GM11168 (cell line): Measurements from ENCODE around the gene AGPAT3.

Experiments used
- in situ Hi-C: fragments of 300-500 bp; cut with MboI; formaldehyde crosslinking; loops from one replicate; pipeline ENCODE4 v1.12.0; 2022; ENCODE audit warnings: low sequenced_read_pairs; ENCODE audit not compliant: unreplicated experiment

The AGPAT3 gene

DNA sequence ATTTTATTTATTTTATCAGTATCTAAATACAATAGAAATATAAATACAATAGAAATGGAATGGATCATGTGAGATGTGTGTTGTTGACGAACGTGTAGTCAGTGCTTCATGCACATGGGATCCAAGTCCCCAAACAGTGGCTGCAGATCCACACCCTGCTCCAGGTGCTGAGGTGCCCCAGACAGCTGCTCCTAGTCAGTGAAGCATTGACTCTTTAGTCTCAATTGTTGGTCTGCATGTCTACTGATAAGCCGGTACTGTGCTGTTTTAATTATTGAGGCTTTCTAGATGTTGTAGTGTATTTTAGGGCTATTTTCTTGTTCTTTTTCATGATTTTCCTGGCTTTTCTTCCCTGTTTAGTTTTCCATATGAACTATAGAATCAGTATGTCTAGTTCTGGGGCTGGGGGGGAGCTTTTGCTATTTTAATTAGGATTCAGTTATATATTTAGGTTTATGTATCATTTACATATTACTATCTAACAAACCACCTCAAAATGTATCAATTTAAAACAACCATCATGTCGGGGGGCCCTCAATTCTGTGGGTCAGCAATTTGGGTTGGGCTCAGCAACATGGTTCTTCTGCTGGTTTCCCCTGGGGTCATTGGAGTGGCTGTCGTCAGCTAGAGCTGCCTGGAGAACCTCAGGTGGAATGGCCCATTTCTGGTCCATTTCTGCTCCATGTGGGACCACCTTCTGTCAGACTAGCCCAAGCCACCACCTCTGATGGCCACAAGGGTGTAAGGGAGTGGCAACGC, 83.9 kb downstream of the AGPAT3 start:
- in situ Hi-C loops, result no loop called here

DNA sequence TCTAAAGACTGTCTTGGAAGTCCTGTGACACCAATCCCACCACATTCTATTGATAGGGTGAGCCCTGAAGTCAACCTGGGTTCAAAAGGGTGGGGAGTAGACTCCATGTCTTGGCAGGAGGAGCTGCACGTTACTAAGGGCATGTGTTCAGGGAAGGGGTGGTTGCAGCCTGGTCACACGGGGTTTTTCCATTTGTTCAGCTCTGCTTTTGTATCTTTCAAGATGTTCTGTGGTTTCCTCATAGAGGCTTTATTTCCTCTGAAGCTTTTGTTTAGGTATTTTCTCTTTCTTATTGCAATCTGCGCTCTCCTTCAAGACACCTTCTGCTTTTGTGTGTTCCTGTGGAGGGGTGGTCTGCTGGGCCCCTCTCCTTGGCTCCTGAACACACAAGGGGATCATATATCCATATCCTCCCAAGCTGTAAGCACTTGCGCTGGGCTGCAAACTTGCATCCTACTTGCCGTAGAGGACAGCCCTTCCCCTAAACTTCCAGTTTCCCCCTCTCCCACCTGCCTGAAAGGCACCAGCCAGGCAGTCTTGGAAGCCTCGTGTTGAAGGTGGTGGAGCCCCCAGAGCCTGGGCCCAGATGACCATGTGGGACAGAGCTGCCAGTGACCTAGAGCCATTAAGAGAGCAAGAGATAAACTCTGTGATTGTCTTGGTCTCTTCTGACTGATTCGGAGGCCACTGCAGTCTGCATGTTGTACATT, 84.6 kb downstream of the AGPAT3 start:
- in situ Hi-C loops, result no loop called here

DNA sequence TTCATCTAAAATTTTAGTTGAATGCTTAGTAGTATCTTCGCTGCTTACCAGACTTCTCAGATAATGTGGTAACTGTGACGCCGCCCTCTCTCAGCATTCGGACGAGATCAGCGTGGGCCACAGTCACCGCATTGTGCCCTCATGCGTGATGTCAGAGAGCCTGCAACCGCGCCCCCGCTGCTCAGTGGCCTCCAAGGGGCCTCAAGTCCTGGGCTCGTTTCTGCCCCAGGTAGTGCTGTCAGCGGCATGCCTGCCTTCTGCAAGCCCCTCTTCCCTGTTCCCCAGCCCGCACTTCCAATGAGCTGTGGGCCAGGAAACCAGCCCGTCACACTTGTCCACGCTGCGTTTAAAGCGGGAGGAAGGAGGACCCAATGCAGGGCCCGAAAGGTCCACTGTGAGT, 85.5 kb downstream of the AGPAT3 start:
- in situ Hi-C loops, result no loop called here

DNA sequence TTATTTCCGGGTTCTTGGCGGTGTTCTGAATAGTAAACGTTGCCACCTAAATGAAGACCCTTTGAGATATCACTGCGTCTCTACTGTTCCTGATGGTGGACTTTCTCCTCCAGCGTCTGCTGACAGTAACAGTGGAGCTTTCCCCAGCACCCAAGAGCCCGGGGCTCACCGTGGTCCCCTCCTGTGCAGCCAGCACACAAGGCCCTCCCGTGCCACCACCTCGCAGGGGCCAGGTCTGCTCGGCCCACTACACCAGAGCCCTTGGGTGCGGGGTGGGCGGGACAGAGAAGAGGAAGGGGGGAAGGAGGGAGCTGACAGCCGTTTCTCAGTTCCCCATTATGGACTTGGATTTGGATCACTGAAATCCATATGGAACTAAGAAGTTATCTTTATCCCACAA, 85.9 kb downstream of the AGPAT3 start:
- in situ Hi-C loops, result no loop called here

DNA sequence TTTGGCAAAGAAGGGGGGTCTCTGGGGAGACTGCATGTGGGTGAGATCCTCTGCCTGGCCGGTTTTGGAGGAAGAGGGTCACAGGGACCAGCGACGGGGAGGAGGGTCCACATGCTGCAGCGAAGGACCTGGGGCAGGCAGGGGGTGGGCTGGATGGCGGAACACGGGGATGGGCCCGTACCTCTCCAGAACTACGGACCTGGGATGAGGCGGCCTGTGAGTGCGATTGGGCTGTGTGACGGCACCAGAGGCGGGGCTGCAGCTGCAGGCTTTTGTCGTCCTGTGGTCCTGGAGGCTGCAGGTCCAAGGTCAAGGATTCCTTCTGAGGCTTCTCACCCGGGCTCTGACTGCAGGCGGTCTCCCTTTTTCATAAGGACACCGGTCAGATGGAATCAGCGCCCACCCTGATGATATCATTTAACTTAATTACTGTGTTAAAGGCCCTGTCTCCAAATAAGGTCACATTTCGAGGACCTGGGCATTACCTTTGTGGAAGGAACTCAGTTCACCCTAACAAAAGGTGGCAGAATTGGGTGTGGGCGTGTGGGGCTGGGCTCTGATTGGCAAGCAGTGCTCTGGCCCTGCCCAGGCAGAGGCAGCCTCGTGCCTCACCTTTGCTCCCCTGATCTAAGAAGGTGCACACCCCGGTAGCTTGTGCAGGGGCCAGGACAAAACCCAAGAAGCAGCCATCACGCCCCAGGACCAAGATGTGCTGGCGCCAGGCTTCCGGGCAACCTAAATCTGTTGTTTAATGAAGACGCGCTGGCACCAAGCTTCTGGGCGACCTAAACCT, 87.1 kb downstream of the AGPAT3 start:
- in situ Hi-C loops, result no loop called here

DNA sequence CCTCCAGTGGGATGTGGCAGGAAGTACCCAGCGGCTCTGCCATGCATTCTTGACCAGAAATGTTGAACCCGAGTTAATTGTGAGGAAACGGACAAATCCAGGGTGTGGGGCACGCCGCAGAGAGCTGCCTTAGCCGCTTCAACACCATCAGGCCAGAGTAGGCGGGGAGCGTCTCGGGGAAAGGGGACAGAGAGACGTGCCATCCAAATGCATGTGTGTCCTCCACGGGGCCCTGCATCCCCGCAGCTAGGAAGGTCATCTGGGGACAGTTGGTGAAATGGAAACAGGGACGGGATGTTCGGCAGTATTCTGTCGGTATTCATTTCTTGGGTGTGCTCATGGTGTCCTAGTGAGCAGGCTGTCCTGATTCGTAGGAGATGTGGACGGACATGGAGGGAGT, 88.0 kb downstream of the AGPAT3 start:
- in situ Hi-C loops, result no loop called here

DNA sequence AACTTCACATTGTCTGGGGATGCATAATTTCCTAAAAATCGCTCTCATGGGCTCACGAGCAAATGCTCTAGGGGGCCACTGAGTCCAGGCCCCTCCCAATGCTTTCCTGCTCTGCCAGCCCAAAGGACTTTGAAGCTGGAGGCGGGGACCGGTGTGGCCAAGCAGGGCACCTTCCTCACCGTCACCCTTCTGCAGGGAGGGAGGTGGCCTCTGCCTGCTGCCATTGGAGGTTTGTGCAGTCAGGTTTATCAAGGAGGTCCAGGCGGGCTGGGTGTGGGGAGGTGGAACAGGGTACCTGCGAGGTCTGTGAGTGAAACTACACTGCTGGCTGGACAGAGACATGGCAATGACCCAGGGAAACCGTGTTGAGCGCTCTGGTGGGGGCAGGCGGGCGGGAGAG, 89.0 kb downstream of the AGPAT3 start:
- in situ Hi-C loops, result no loop called here

DNA sequence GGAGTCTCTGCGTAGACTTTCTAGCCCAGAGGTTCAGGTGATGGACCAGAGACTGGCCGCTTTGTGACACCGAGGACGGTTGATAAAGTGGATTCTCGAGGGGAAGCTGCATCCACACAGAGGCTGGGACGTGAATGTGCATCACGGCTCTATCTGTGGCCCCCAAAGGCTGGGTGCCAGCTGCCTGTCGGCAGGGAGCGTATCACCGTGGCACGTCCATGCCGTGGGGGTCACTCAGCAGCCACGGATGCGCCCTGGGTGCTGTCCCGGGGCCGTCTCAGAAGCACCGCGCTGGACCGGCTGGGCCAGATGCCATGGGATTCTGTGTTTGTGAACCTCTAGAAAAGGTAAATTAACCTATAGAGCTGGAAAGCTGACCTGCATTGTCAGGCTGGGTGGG, 89.9 kb downstream of the AGPAT3 start:
- in situ Hi-C loops, result no loop called here

DNA sequence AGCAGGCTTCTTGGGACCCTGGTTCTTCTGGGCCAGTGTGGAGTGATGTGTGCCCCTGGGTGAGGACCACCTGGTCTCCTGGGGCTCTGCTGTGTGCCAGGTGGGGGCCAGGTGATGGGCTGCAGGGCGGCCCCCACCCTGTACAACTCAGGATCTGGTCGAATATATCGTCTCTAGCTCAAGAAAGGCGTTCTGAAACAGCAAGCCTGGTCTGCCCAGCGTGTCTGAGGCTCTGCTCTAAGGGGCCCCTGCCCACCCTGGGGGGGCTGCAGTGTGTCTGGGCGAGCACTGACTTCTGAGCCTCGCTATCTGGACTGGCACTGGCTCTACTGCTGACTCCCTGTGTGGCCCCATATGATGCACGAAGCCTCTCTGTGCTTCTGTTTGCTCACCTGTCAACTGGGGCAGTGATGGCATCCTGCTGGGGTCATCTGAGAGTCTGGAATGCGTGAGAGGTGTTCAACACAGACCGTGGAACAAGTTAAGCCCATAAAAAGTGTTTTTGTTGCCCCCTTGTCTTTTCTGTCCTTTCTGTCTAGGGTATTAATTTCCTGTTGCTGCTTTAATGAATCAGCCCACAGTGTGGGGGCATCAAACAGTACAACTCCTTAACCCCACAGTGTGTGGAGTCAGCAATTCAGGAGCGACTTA, 91.1 kb downstream of the AGPAT3 start:
- in situ Hi-C loops, result no loop called here

DNA sequence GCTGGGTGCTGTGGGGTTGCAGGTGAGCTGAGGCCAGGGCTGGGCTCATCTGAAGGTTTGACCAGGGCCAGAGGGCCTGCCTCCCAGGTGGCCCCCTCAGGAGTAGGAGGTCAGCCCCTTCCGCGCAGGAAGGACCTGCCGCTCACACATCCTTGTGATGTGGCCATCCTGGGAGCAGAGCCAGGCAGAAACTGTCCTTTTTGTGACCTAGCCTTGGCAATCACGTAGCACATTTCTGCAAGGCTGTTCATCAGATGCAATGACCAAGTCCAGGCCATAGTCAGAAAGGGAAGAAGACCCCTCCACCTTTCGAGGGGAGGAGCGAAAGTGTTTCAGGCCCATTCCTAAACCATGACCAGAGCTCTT, 91.6 kb downstream of the AGPAT3 start:
- in situ Hi-C loops, result no loop called here

DNA sequence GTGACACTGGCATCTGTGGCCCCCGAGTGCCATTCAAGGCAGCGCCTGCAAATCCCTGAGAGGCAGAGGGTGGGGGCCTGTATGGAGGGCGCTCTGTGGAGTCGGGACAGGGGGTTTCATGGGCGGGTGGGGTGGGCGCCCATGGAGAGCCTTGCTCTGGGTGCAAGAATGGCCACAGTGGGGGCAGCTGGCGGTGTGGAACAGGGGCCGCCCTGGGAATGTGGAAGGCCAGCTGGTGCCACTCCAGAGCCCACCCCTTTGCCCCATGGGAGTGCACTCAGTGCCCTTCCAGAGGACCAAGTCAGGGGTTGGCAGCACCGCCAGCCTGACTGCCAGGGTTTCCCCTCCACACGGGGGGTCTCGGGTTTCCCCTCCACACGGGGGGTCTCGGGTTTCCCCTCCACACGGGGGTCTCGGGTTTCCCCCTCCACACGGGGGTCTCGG, 92.1 kb downstream of the AGPAT3 start:
- in situ Hi-C loops, result no loop called here

DNA sequence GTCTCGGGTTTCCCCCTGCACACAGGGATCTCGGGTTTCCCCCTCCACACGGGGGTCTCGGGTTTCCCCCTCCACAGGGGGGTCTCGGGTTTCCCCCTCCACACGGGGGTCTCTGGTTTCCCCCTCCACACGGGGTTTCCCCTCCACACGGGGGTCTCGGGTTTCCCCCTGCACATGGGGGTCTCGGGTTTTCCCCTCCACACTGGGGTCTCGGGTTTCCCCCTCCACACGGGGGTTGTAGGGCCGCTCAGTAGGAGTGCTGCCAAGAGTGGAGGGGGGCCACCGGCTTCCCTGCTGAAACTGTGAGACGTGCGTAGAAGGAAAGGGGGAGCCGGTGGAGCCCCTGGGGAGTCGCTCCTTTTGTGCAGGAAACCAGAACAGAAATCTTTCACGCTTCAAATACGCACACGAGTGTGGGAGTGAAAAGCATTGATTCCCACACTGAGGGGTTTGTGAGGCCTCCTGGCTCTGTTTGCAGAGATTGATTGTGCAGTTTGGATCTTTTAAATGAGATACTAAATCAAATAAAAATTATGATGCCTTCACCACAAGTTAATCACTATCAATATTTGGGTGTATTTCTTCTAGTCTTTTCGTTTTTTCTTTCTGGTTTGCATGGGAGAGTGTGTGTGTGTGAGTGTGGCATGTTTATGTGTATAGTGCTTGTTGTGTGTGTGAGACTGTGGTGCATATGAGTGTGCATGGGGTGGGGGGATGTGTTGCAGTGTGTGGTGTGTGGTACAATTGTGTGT, 92.8 kb downstream of the AGPAT3 start:
- in situ Hi-C loops, result no loop called here

DNA sequence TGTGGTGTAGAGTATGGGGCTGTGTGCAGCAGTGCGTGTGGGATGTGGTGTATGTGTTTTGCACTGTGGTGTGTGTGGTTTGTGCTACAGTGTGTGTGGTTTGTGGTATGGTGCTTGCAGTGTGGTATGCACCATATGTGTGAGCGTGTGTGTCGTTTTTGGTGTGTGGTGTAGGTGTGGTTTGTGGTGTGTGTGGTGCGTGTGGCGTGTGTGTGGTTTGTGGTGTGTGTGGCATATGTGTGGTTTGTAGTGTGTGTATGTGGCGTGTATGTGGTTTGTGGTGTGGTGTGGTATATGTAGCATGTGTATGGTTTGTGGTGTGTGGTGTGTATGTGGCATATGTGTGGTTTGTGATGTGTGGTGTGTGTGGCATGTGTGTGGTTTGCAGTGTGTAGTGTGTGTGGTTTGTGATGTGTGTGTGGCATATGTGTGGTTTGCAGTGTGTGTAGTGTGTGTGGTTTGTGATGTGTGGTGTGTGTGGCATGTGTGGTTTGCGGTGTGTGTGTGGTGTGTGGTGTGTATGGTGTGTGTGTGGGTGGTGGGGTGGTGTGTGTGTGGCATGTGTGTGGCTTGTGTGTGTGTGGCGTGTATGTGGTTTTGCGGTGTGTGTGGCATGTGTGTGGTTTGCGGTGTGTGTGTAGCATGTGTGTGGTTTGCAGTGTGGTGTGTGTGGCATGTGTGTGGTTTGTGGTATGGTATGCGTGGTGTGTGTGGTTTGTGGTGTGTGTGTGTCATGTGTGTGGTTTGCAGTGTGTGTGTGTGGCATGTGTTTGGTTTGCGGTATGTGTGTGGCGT, 93.5 kb downstream of the AGPAT3 start:
- in situ Hi-C loops, result no loop called here

DNA sequence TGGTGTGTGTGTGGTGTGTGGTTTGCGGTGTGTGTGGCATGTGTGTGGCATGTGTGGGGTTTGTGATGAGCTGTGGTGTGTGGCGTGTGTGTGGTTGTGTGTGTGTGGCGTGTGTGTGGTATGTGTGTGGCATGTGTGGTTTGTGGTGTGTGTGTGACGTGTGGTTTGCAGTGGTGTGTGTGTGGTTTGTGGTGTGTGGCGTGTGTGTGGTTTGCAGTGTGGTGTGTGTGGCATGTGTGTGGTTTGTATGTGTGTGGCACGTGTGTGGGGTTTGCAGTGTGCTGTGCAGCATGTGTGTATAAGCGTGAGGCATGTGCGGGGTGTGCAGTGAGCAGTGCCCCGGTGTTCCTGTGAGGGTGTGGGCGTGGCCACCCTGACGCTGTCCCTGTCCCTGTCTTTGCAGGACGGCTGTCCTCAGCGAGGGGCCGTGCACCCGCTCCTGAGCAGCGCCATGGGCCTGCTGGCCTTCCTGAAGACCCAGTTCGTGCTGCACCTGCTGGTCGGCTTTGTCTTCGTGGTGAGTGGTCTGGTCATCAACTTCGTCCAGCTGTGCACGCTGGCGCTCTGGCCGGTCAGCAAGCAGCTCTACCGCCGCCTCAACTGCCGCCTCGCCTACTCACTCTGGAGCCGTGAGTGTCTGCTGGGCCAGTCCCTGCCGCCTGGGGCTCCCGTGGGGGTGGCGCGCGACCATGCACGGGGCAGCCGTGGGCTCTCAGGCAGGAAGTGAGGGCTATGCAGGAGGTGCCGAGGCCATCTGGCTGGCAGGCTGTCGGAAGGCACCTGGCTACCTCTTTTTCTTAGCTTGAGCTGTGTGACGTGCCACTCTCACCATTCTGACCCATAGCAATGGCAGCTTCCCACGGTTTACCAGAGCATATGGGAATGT, 94.5 kb downstream of the AGPAT3 start:
- in situ Hi-C loops, result no loop called here

DNA sequence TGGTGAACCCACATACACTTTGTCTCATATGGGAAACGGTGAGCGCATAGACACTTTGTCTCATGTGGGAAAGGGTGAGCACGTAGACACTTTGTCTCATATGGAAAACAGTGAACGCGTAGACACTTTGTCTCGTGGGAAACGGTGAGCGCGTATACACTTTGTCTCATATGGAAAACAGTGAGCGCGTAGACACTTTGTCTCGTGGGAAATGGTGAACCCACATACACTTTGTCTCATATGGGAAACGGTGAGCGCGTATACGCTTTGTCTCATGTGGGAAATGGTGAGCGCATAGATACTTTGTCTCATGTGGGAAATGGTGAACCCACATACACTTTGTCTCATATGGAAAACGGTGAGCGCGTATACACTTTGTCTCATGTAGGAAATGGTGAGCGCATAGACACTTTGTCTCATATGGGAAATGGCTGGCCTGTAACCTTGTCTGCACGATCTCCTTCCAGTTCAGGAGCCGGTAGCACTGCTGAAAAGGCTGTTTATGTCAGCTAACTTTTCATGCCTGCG, 96.4 kb downstream of the AGPAT3 start:
- in situ Hi-C loops, result no loop called here

DNA sequence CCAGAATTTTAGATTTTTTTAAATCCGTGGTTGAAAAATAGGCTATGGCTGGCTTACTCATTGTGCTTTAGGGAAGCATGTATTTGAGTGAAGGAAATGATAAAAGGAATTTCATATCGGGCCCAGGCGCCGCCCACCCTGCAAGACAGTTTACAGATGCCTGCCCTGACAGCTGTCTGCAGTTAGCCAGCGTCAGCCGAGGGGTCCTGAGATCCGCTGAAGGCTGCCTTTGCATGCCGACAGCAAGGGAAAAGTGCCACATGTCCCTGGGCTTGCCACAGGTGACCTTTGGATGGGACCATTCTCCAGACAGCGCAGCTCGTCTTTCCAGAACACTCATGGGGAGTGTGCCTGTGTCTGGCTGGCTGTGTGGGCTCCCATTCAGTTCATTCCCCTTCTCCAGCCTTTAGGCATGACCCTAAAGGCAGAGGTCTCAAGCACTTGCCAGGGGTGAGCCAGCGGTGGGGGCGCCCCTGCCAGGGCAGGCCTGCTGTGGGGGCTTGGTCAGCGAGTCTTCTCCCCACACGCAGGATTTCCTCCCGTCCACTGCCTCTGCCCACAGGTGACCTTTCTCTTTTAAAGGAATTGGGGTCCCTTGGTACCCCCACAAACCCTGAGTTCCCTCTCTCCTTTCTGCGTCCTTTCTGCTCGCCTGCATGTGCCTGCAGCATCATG, 101.0 kb downstream of the AGPAT3 start:
- in situ Hi-C loops, result no loop called here

DNA sequence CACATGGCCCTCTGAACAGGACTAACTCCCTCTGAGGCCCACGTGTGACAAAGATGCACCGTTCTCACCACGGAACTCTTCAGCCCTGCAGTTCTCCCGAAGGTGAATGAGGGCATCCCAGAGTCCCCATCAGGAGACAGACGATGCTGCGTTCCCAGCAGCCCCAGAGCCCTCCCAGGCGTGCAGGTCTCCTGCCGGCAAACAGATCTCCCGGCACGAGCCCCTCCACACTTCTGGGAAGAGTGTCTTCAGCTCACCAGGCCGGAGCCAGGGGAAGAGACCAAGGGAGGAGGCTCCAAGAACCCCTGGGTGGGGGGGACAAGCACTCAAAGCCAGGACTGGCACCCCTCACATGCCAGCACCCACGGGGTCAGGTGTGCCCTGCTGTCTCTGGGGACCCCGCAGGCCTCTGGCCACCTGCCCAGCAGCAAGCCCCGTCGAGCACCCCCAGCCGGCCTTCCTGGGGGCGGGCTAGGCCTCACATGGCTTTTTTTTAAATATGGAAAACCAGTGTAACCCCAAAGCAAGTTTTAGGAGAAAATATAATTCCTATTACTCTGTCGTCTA, 102.0 kb downstream of the AGPAT3 start:
- in situ Hi-C loops, result no loop called here
